DOHH2 (cell line): ENCODE measurements around the gene P3H3.

Experiments
- H3F3A ChIP-seq: fragments of 200-600 bp; sonication (generic), shearing (Covaris generic); 2 replicates; pipeline ENCODE4 v1.6.0; 2016; ENCODE audit warnings: antibody characterized with exemption, mild to moderate bottlenecking; ENCODE audit not compliant: control insufficient read depth, insufficient read depth
- H3K27ac ChIP-seq: fragments of 200-600 bp; sonication (generic); 2 replicates; pipeline ENCODE4 v1.5.1; 2014; ENCODE audit warnings: low read depth, mild to moderate bottlenecking, low read length, moderate library complexity
- H3K27me3 ChIP-seq: fragments of 200-600 bp; sonication (generic); 2 replicates; pipeline ENCODE4 v1.6.1; 2014; ENCODE audit warnings: mild to moderate bottlenecking, low read length, mixed read lengths; ENCODE audit not compliant: control insufficient read depth
- H3K36me3 ChIP-seq: fragments of 200-600 bp; sonication (generic); 2 replicates; pipeline ENCODE4 v1.6.1; 2014; ENCODE audit warnings: mild to moderate bottlenecking, low read length, moderate library complexity, mixed read lengths; ENCODE audit not compliant: control insufficient read depth
- H3K4me1 ChIP-seq: fragments of 200-600 bp; sonication (generic); 2 replicates; pipeline ENCODE4 v1.6.1; 2014; ENCODE audit warnings: mild to moderate bottlenecking, low read length, mixed read lengths; ENCODE audit not compliant: control insufficient read depth
- H3K4me2 ChIP-seq: fragments of 200-600 bp; sonication (generic); 2 replicates; pipeline ENCODE4 v1.6.0; 2014; ENCODE audit warnings: mild to moderate bottlenecking, low read length, moderate library complexity
- H3K4me3 ChIP-seq: fragments of 200-600 bp; sonication (generic); 2 replicates; pipeline ENCODE4 v1.5.1; 2014; ENCODE audit warnings: mild to moderate bottlenecking, low read length, mixed read lengths
- H3K79me2 ChIP-seq: fragments of 200-600 bp; sonication (generic); 2 replicates; pipeline ENCODE4 v1.6.1; 2014; ENCODE audit warnings: mild to moderate bottlenecking, low read length, mixed read lengths; ENCODE audit not compliant: control insufficient read depth
- H3K9me2 ChIP-seq: fragments of 200-600 bp; sonication (generic); replicated peaks from 2 replicates; pipeline ENCODE4 v1.6.1; 2014; ENCODE audit warnings: mild to moderate bottlenecking, low read length, mixed read lengths; ENCODE audit not compliant: control insufficient read depth
- H3K9me3 ChIP-seq: fragments of 200-600 bp; sonication (generic); 2 replicates; pipeline ENCODE4 v1.6.1; 2014; ENCODE audit warnings: antibody characterized with exemption, low read length, mixed read lengths; ENCODE audit not compliant: control insufficient read depth, insufficient read depth
- H4K20me1 ChIP-seq: fragments of 200-600 bp; sonication (generic); 2 replicates; pipeline ENCODE4 v1.6.0; 2014; ENCODE audit warnings: low read depth, mild to moderate bottlenecking, antibody characterized with exemption, low read length, moderate library complexity; ENCODE audit not compliant: control insufficient read depth, insufficient read depth
- EZH2phosphoT487 ChIP-seq: fragments of 200-600 bp; sonication (generic); IDR thresholded peaks from 2 replicates; pipeline ENCODE4 v1.6.1; 2017; ENCODE audit warnings: borderline replicate concordance, mild to moderate bottlenecking, antibody characterized with exemption, low read length, moderate library complexity, mixed read lengths
- TF ChIP-seq, protein P1 (sequence below): fragments of 200-600 bp; sonication (generic); IDR thresholded peaks from one replicate; pipeline ENCODE4 v1.5.1; 2014; ENCODE audit warnings: antibody characterized with exemption, mild to moderate bottlenecking, low read depth, low read length; ENCODE audit not compliant: poor library complexity, severe bottlenecking

P3H3 gene

GRCh38 chr12:6783828-6784227, 44.4 kb upstream of the P3H3 start:
- Histone ChIP-seq H3K9me2 (no peaks in the 10 kb centered on the region), H3K9me3 (no peaks in the 10 kb centered on the region), H3F3A (0 out of 2 replicates have a peak, but pooled peaks cover 3% of the 10 kb centered on the region), H3K4me1 (peaks cover 5% of the 10 kb centered on the region), H3K79me2 (no peaks in the 10 kb centered on the region), H3K27me3 (peaks cover 6% of the 10 kb centered on the region; the same call in 1 of the 2 replicates), H3K4me2 (no peak overlapping the region), H3K36me3 (no peaks in the 10 kb centered on the region), H4K20me1 (no peaks in the 10 kb centered on the region), H3K27ac (no peak overlapping the region), H3K4me3 (no peak overlapping the region)
- no peak for TF ChIP-seq EZH2phosphoT487
- TF ChIP-seq, protein P1, sequence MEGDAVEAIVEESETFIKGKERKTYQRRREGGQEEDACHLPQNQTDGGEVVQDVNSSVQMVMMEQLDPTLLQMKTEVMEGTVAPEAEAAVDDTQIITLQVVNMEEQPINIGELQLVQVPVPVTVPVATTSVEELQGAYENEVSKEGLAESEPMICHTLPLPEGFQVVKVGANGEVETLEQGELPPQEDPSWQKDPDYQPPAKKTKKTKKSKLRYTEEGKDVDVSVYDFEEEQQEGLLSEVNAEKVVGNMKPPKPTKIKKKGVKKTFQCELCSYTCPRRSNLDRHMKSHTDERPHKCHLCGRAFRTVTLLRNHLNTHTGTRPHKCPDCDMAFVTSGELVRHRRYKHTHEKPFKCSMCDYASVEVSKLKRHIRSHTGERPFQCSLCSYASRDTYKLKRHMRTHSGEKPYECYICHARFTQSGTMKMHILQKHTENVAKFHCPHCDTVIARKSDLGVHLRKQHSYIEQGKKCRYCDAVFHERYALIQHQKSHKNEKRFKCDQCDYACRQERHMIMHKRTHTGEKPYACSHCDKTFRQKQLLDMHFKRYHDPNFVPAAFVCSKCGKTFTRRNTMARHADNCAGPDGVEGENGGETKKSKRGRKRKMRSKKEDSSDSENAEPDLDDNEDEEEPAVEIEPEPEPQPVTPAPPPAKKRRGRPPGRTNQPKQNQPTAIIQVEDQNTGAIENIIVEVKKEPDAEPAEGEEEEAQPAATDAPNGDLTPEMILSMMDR: no peak

DNA sequence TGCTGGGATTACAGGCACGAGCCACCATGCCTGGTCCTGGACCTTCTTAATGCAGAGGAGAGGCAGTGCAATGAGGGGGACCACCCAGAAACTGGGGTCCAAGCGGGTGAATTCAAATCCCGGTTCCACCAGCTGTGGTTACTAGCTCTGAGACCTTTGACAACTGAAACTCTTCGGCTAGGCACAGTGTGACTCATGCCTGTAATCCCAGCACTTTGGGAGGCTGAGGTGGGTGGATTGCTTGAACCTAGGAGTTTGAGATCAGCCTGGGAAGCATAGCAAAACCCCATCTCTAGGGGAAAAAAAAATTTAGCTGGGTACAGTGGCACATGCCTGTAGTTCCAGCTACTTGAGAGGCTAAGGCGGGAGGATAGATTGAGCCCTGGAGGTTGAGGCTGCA, 43.9 kb upstream of the P3H3 start:
- Histone ChIP-seq H3F3A (0 out of 2 replicates have a peak, but pooled peaks cover under 1% of the 10 kb centered on the region), H3K27ac (no peak overlapping the region), H3K79me2 (no peaks in the 10 kb centered on the region), H4K20me1 (no peaks in the 10 kb centered on the region), H3K36me3 (no peaks in the 10 kb centered on the region), H3K27me3 (peaks cover 8% of the 10 kb centered on the region), H3K4me1 (peaks cover under 1% of the 10 kb centered on the region), H3K9me3 (no peaks in the 10 kb centered on the region), H3K4me2 (no peak overlapping the region), H3K4me3 (no peak overlapping the region), H3K9me2 (no peaks in the 10 kb centered on the region)
- no peak for TF ChIP-seq EZH2phosphoT487
- TF ChIP-seq, protein P1: no peak

DNA sequence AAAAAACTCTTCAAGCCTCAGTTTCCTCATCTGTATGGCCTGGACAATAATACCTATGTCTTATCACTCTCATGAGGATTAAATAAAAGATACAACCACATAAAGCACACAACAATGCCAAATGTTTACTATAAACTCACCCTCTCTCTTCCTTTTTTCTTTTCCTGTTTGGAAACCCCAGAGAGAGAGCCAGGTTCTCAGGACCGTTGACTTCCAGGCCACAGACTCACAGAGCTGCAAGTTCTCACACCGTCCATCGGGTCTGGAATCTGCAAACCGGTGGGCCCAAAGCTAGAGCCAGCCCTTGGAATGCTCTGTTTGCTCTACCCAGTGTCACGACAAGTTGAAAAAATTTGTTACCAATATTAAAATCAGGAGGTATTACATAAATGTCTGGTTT, 43.4 kb upstream of the P3H3 start:
- no peak overlapping the region for H3K4me2 ChIP-seq
- H3K27me3 ChIP-seq: peaks cover 13% of the 10 kb centered on the region
- H3F3A ChIP-seq: no peaks in the 10 kb centered on the region
- H3K9me3 ChIP-seq: no peaks in the 10 kb centered on the region
- no peak overlapping the region for H3K4me3 ChIP-seq
- TF ChIP-seq, protein P1: no peak
- TF ChIP-seq EZH2phosphoT487: no peak
- H3K4me1 ChIP-seq: no peaks in the 10 kb centered on the region
- H3K79me2 ChIP-seq: no peaks in the 10 kb centered on the region
- no peaks in the 10 kb centered on the region for H3K36me3 ChIP-seq
- no peaks in the 10 kb centered on the region for H3K9me2 ChIP-seq
- H4K20me1 ChIP-seq: no peaks in the 10 kb centered on the region
- no peak overlapping the region for H3K27ac ChIP-seq
